NCI-H510A treated with DMSO at 0.1 percent for 48 hours (cell line): ENCODE data around the gene PYCARD.
"Not testable (repeated sequence)": the region's sequence is repeated elsewhere in the genome, so short reads cannot be mapped to it uniquely, and the experiment has no call there.

Experiments
- DNase-seq: peaks from one replicate; lab custom pipeline; 2025; lab: John Stamatoyannopoulos, UW

The PYCARD gene

DNA sequence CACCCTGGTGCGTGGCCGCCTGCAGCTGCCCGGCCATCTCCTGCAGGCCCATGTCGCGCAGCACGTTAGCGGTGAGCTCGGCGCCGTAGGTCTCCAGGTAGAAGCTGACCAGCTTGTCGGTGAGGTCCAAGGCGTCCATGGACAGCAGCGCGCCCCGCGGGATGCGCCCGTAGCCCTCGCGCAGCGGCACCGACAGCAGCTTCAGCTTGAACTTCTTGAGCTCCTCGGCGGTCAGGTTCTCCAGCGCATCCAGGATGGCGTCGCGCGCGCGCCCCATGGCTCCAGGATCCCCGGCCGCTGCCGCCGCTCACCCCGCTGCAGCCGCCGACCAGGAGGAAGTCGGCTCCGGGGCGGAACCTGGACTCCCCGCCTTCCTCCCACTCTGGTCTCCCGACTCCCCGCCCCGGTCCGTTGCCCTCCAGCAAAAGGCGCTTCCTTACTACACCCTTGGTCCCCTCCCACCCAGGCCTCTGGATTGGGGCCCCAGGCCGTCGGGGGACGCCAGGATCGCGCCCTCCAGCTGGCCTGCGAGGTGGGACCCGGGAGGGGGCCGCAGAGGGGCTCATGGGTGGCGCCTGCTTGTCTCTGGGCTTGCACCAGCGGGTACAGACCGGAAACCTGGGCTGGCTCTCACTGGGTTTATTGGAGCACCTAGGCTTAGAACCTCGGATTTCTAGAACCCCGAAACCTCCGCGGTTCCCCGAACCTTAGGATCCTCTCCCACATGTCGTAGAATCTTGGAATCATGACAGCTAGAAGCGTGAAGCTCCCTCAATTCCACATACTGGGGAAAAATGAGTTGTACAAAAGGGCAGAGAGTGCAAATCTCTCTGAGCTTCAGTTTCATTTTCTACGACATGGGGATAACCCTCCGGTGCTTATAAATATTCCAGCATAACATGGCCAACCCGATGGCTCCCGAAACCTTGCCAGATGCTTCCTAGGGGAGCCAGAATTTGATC, at the start of gene PYCARD:
Gene PYCARD, minus strand, starts transcription at position 347 of the 962 bp plus-strand sequence. Its CDS starts 70 bp downstream, at position 277.
- no peak for DNase-seq

DNA sequence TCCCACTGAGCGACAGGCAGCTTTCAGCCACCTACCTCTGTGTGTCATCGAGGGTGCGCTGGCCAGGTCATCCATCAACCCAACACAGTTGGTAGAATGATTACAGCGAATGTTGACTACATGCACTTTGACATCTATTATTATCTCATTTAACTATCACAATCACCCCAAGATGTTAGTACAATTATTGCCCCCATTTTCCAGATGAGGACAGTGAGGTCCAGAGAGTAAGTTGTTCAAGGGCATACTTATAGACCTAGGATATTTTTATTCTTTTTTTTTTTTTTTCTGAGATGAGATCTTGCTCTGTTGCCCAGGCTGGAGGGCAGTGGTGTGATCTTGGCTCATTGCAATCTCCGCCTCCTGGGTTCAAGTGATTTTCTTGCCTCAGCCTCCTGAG, 48.9 kb upstream of the PYCARD start:
- no peak for DNase-seq

DNA sequence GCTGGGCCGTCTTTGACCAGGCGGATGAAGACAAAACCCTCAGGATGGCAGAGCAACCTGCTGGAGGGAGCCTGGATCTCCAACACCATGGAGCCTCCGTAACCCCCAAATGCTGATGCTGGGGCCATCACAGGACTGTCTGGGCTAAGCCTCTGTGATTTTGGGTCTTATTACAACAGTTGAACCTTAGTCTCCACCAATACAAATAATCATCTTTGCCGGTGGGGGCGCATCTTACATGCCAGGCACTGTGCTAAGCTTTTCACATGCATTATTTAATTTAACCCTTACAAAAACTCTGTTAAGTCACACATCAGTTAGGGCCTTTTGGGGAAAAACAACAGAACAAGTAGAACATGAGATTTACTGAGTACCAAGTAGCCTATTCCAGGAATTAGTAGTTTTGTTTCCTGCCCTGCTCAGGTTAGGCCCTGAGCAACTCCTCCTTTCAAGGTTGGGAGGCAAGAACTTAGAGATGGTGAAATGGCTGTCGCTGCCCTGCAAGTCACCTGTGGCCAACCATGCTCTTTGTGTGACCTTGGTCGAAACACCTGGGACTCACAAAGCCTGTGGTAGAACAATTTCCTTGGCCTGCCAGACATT, 48.3 kb upstream of the PYCARD start:
- no peak for DNase-seq

DNA sequence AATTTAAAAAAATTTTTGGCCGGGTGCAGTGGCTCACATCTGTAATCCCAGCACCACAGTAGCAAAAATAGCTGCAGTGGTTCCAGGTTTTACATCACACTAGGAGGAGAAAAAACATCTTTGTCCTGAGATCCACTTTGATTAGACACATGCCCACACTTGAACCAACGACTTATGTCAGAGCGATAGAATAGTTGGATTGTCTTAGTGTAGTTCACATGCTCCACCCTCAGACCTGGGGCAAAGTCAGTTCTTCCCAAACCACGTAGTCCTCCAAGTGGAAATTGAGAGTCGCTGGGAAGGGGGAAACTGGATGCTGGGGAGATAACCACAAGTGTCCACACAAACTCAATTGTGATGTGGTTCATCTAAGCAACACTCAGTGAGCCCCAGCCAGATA, 45.8 kb upstream of the PYCARD start:
- no peak for DNase-seq

DNA sequence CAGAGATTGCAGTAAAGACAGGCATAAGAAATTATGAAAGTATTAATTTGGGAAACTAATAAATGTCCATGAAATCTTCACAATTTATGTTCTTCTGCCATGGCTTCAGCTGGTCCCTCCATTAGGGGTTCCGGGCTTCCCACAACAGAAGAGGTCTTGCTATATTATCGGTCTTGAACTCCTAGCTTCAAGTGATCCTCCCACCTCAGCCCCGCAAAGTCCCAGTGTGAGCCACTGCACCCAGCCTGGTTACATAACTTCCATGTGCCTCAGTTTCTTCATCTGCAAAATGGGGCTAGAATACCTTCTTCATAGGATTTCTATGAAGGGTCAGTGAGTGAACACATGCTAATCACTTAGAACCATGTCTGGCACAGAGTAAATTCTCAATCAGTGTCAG, 43.7 kb upstream of the PYCARD start:
- DNase-seq, result no peak

DNA sequence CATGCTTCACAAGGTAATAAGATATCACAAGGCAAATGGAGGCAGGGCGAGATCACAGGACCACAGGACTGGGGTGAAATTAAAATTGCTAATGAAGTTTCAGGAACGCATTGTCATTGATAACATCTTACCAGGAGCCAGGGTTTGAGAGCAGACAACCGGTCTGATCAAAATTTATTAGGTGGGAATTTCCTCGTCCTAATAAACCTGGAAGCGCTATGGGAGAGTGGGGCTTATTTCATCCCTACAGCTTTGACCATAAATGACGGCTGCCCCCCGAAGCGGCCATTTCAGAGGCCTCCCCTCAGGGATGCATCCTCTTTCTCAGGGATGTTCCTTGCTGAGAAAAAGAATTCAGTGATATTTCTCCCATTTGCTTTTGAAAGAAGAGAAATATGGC, 43.0 kb upstream of the PYCARD start:
- not testable (repeated sequence) for DNase-seq

DNA sequence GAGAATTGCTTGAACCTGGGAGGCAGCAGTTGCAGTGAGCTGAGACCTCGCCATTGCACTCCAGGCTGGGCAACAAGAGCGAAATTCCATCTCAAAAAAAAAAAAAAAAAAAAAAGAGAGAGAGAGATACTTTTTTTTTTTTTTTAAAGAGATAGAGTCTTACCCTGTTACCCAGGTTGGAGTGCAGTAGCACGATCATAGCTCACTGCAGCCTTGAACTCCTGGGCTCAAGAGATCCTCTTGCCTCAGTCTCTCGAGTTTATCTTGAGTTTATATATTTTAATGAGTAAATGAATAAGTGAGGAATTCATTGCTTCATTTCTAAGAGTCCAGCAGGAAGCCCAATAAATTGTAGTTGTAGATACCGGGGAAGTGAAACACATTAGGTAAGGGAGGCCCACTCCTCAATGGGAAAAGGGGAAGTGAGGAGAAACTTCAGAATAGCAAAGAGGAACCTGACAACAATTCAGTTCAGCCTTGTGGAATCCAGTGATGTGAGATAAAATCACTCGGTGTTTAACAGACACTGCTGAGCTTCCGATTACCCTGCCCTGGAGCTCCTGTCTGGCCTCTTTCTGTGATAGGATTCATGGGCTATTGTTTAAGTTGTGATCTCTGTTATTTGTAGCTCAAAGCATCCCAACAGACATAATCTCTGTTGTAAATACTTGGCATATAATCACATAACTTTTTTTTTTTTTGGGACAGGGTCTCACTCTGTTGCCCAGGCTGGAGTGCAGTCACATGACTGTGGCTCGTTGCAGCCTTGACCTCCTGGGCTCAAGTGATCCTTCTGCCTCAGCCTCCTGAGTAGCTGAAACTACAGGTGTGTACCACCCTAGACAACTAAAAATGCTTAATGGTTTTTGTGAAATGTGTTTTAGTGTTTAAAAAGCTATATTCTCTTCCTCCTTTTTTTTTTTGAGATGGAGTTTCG, 41.4 kb upstream of the PYCARD start:
- DNase-seq, result no peak

DNA sequence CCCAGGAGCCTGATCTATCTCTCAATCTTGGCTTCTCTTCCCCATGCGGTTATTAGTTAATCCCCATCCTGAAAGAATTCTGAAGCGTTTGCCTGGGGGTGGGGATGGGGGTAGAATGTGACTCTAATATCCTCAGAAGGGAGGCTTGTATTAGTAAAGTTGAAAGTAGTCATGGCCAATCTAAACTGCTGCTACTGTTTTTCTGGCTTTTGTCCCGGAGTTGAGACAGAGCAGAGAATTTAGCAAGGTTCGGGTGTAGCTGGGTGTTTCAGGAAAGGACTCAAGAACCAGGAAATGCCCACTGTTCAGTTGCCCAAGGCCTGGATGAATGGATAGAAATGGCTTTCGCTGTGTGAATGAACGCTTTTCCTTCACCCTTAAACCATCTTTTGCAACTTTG, 39.6 kb upstream of the PYCARD start:
- DNase-seq, result no peak

DNA sequence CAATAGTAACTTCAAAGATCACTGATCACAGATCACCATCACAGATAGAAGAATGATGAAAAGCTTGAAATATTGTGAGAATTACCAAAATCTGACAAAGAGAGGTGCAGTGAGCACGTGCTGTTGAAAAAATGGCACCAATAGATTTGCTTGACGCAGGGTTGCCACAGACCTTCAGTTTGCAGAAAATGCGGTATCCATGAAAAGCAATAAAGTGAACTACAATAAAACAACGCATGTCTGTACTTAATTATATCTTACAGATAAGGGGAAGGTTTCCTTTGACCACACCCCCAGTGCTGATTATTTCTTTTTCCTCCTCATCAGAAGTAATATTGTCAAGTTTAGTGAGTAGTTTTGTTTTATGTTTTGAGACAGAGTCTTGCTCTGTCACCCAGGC, 35.5 kb upstream of the PYCARD start:
- no peak for DNase-seq

DNA sequence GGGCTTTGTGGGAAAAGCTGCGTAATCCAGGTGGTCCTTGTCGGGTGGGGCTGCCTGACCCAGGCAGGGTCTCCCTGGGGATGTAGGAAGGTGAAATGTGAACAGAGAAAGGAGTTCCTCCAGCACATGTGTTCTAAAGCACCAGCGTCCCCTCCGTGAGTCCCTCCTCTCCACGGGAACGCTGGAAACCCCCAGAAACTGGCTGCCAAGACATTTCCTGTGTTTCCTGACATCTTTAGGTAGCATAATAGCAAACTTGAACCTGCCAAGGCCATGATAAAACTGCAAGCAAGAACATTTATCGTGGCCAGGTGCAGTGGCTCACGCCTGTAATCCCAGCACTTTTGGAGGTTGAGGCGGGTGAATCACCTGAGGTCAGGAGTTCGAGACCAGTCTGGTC, 26.9 kb upstream of the PYCARD start:
- DNase-seq, result no peak

DNA sequence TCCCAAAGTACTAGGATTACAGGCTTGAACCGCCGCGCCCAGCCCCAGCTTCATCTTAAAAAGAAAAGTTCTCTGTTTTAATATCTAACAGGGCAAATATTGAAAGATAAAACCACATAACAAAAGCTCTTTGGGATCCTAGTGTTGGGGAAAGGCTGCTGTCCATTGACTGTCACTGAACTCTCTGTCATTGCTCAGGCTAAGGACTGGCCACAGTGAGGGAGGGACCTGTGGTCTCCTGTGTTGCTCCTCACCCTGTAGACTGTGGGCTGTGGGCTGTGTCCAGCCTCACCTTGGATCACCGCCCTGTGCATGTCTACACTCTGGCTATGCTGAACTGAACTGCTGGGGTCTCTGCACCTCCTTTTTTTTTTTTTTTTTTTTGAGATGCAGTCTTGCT, 25.6 kb upstream of the PYCARD start:
- no peak for DNase-seq

DNA sequence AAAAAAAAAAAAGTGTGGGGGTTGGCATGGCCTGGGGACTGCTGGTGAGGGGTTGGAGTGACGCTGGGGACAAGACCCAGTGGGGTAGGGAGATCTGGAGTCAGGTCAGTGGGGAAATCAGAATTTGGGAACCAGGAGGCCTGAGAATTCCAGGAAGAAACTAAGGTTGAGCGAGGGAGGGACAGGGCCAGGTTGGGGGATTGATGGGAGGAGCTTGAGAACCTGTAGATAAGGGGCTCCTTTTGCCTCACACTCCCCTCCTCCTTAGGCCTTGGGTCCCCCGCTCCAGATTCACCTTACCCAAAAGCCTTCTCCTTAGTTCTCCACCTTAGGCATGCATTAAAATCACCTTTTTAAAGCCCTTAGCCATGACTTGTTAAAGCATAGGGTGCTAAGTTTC, 22.6 kb upstream of the PYCARD start:
- DNase-seq, result no peak

DNA sequence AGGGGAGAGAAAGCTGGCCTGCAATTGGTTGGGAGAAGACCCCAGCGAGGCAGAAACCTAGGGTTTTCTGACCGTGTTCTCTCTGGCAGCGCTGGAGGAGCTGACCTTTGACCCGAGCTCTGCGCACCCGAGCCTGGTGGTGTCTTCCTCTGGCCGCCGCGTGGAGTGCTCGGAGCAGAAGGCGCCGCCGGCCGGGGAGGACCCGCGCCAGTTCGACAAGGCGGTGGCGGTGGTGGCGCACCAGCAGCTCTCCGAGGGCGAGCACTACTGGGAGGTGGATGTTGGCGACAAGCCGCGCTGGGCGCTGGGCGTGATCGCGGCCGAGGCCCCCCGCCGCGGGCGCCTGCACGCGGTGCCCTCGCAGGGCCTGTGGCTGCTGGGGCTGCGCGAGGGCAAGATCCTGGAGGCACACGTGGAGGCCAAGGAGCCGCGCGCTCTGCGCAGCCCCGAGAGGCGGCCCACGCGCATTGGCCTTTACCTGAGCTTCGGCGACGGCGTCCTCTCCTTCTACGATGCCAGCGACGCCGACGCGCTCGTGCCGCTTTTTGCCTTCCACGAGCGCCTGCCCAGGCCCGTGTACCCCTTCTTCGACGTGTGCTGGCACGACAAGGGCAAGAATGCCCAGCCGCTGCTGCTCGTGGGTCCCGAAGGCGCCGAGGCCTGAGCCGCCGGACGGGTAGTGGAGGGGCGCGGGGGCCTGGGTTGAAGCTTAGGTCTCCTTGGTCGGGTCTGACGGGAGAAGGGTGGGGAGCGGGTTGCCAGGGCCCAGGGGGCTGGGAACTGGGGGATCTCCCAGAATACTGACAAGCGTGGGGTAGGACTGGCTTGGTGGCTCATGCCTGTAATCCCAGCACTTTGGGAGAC, 21.8 kb upstream of the PYCARD start:
- no peak for DNase-seq

DNA sequence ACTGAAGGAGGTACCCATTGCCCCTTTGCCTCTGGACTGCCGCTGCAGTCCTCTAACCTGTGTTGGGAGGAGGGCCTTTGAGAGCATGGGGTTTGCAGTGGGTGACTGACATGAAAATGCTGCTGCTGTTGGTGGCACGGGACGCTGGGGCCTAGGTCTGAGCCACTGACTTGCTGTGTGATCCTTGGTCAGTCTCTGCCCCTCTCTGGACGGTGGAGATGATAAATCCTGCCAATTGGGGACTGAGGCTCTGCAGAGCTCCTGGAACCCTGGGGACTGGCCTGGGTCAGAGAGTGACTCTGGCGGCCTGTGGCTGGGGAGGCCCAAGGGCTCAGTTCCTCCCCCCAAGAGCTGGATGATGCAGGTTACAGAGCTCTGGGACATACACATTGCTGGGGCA, 20.5 kb upstream of the PYCARD start:
- DNase-seq, result no peak

DNA sequence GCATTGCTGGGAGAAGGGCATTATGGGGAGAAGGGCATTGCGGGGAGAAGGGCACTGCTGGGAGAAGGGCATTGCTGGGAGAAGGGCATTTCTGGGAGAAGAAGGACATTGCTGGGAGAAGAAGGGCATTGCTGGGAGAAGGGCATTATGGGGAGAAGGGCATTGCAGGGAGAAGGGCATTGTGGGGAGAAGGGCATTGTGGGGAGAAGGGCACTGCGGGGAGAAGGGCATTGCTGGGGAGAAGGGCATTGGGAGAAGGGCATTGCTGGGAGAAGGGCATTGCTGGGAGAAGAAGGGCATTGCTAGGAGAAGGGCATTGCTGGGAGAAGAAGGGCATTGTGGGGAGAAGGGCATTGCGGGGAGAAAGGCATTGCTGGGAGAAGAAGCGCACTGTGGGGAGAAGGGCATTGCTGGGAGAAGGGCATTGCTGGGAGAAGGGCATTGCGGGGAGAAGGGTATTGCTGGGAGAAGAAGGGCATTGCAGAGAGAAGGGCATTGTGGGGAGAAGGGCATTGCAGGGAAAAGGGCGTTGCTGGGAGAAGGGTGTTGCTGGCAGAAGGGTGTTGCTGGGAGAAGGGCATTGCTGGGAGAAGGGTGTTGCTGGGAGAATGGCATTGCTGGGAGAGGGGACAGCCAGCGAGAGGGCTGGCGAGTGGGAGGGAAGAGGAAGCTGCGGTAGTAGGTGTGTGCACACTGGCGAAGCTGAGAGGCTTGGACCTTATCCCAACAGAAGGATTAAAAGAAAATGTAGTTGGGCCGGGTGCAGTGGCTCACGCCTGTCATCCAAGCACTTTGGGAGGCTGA, 19.0 kb upstream of the PYCARD start:
- no peak for DNase-seq

DNA sequence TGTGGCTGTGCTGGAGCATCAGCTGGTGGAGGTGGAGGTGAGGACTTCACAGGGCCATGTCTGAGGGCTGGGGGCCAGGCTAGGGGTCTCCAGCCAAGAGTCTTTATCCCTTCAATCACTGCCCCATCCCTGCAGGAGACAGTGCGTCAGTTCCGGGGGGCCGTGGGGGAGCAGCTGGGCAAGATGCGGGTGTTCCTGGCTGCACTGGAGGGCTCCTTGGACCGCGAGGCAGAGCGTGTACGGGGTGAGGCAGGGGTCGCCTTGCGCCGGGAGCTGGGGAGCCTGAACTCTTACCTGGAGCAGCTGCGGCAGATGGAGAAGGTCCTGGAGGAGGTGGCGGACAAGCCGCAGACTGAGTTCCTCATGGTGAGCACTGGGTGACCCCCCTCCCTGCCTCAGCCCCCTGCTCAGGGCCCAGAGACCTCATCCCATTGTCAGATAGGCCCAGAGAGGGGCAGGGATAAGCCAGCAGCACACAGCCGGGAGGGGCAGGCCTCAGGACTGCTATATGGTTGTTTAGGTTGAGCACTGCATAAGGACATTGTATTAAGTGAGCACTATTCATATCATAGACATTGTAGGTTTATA, 16.7 kb upstream of the PYCARD start:
- DNase-seq, result no peak

DNA sequence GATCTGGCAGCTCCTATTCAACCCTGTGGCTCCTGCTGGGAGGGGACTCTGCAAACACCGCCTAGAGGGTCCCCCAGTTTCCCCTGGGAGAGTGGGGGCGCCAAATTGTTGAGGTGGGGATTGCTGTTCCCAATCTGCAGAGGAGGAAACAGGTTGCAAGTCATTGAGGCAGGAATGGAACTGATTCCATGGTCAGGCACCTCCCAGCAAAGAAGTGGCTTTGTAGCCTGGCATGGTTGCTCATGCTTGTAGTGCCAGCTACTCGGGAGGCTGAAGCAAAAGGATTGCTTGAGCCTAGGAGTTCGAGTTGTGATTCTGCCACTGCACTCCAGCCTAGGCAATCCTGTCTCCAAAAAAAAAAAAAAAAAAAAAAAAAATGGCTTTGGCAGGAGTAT, 14.6 kb upstream of the PYCARD start:
- no peak for DNase-seq

DNA sequence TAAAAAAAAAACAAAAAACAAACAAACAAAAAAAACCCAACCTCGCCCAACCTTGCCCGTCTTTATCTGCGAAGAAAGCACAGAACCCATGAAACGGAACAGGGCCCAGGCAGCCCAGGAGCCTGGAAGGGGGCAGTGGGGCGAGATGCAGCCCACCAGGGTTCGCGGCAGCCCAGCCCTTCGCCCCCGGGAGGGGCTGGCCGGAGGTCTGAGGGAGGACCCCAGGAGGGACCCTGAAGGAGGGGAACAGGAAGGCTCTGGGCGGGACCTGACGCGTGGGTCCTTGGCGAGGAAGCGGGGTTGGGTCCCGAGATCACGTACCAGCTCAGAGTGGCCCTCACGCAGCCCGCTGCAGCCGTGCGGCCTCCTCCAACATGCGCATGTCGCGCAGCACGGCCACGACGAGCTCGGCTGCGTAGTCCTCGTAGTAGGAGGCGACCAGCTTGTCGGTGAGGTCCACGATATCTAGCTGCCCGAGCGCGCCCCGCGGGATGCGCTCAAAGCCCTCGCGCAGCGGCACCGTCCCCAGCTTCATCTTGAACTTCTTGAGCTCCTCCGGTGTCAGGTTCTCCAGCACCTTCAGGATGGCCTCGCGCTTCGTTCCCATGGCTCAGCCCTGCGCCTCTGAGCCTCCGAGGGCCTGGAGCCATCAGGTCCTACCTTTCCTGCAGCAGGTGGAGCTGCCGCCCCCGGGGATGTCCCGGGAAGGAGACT, 14.0 kb upstream of the PYCARD start, which contains the start of gene PYDC1:
Gene PYDC1, minus strand, starts transcription at position 714 of the 714 bp plus-strand sequence. Its CDS starts 107 bp downstream, at position 607.
- DNase-seq, result no peak
